T-helper 22 cell (primary cell): ENCODE data around the gene CDK14.

Source experiments
- DNase-seq: peaks from one replicate; pipeline ENCODE4 v3.0.0-alpha.2; 2020; ENCODE audit warnings: low read depth

The CDK14 gene

GRCh38 chr7:90843472-90843871, 247.4 kb downstream of the CDK14 start:
- no peak for DNase-seq

DNA sequence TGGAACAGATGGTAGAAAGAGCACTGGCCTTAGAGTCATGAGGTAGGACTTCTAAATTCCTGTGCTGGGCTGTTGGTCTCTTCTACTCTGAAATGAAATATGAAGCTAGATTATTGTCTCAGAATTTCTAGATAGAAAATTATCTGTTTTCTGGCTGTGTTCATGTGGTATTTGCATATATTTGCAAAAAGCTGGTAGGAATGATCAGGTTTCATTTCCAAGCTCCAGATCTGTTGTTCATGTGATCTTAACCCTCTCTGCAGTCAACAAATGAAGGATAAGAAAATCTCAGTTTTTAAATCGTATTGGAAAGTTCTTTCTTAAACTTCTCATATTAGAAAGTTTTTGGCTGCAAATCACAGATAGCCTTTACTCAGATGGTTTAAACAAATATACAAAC, 248.3 kb downstream of the CDK14 start:
- DNase-seq: no peak

DNA sequence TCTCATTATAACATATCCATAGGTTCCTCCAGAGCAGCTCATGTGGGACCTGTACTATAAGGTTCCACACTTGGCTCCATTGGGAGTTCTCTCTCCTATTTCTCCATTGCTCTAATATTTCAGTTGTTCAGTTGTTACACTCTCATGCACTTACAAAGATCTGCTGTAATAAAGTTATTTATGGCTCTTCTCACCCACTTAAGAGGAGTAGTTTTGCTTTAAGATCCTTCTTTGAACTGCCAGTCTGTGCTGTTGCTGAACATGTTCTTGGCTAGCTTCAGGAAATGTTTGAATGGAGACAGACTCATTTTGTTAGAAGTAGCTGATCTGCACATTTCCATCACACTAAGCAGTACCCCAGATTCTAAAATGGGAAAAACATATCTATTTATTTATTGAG, 250.1 kb downstream of the CDK14 start:
- DNase-seq: no peak

GRCh38 chr7:90850066-90850465, 253.9 kb downstream of the CDK14 start:
- no peak for DNase-seq

- no peak for DNase-seq
Measured at GRCh38 chr7:90850471-90850870, 254.3 kb downstream of the CDK14 start.

DNA sequence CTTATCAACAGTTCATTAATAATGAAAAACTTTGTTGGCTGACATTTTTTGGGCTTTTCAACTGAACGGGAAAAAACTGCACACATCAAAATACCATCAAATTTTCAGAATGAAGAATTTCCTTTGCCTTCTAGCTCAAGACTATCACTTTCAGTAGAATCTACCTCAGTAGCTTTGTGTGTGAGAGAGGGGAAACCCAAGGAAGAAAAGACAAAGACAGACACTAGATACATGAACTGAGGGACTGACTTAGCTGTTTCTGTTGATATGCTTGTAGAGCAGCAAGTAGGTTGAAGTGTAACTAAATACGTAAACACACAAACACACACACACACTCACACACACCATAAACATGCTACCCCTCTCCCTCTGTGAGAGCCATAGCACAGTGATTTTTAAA, 257.1 kb downstream of the CDK14 start:
- no peak for DNase-seq

DNA sequence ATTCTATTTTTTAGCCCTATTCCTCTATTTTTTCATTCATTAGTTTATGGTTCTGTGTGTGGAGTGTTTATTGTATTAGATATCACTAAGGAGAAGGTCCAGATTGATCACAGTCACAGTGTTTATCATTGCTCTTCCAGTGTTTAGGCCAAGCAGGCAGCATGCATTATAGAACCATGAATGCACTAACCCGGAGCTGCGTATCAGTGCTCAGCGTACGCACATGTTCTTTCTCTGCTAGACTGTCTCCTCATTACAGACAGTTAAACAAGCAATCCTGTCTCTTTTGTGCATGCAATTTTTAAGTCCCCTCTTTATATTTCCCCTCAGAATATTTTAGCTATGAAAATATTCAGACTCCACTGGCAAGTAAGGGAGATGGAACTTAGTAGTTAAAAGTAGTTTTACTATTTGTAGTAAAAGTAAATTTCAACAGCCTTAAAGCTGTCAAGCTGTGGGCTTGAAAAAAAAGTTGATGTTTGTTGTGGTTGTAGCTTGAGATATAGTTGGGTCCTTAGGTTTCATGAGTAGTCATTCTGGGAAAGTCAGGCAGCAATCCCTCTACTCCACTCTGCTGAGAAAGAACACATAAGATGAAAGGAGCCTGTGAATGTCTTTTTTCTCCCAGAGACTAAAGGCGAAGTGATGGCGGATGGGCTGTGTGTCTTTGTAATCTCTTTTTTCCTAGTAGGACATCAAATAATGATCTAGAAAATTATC, 260.4 kb downstream of the CDK14 start:
- DNase-seq: no peak

DNA sequence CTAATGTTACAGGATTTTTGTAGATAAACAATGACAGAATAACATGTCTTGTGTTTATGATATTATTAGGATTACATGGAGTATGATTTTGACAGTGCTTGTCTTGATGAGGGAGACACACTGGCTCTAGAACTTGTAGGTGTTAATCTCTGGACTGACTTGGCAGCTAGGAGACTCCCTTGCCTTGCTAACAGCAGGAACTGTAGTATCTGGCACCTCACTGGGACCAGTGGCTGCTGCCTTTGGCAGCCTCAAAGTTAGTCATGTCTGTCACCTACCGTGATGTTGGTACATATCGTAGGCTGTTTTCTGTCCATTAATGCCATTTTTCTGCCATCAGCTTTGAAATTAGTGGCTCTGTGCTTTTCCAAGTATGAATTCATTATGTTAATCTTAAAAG, 261.5 kb downstream of the CDK14 start:
- DNase-seq: no peak

- no peak for DNase-seq
Measured at GRCh38 chr7:90858546-90858945, 262.4 kb downstream of the CDK14 start.

GRCh38 chr7:90859521-90859920, 263.4 kb downstream of the CDK14 start:
- no peak for DNase-seq

DNA sequence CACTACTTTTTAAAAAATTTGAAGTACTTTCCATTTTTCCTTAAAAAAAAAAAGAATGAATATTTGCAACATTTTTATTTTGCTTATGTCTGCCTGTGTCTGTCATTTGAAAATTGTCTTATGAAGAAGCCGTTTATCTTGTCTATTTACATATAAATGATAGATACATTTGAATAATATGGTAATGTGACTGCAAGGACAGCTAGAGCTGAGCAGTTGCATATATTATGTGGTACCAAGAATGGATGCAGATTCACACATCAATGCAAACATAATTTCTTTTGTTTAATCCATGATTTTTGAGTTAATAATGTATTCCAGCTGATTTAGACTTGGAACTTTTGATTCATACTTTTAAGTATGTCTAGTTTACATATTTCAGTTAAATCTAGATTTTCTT, 268.0 kb downstream of the CDK14 start:
- no peak for DNase-seq

DNA sequence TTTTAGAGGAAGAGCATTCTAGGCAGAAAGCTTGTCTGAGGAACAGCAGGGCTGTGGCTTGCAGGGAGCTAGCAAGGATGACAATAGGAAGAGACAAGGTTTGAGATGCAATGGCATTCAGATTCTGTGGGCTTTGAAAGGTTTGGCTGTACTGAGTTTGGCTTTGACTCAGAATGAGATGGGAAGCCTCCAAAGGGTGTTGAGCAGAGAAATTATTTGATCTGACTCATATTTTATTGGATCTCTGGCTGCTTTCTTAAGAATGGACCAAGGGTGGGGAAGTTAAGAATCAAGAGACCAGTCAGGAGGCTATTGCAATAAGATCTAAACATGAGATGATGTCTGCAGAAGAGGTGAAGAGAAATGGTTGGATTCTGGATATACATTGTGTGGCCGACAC, 273.2 kb downstream of the CDK14 start:
- DNase-seq: no peak

- no peak for DNase-seq
Measured at GRCh38 chr7:90876701-90877100, 280.6 kb downstream of the CDK14 start.

DNA sequence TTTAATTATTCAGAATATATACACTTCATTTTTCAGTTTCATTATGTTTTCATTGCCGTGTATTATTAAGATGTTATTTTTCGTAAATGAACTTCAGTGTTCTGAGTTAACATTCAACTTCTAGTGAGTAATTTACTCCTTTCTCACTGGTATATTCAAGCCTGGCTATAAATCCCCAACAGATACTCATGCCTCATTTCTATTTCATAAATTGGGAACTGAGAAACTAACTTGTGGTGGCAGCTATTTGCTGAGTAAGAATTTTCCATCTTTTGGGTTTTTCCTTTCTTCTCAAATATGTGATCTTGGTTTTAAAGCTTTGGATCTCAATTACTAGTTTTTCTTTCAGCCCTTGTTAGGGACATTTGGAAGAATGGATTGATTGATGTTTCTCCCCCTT, 281.1 kb downstream of the CDK14 start:
- no peak for DNase-seq

- DNase-seq: no peak
Measured at GRCh38 chr7:90879924-90880323, 283.8 kb downstream of the CDK14 start.

DNA sequence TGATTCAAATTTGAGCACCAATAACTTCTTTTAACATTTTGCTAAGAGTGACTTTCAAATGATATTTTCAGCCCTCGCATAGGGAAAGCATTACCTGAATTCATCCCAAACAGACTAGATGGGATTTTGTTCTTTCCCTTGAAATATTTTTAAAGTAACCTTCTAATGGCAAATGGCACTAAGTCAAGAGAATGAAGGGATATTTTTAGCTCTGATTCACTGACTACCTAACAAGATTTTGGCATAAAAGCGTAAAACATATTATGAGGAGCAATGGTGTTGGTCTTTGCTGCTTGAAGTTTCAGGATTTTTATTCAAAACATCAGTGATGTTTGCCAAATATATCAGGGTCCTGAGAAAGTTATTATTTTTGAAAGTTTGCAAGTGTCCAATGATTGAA, 290.3 kb downstream of the CDK14 start:
- DNase-seq: no peak

- no peak for DNase-seq
Measured at GRCh38 chr7:90889210-90889609, 293.1 kb downstream of the CDK14 start.

DNA sequence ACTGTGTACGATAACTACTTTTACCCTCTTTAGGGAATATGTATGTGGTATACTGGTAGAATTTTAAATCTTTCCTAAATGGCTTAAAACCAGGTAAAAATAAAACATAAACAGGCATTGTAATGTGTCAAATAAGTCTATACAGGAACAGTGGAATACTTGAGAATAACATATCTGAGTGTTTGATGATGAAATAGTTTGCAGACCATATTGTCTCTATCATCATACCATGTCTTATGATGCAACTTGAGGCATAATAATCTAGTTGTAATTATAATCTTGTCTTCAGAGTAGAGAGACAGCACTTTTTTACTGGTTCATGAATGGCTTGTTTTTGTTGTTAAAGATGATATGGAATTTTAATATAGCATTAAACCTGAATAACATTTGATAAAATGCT, 293.5 kb downstream of the CDK14 start:
- no peak for DNase-seq

DNA sequence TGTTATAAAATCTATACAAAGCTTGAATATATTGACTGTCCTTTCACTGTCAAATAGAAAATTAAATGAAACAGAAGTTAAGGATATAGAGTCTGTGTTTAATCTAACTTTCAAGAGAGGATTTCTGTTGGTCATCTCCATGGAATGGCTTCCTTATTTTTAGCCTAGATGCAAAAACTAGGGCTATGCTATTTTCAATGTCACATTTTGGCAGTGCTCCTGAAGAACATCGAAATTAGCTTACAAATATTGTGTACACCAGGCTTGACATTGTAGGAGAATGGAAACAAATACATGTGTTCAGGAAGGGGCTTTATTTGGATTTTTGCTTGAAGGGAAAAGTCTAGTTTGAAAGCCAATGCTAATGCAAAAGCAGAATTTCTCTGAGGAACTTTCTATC, 295.4 kb downstream of the CDK14 start:
- DNase-seq: no peak

GRCh38 chr7:90892213-90892612, 296.1 kb downstream of the CDK14 start:
- DNase-seq: no peak

DNA sequence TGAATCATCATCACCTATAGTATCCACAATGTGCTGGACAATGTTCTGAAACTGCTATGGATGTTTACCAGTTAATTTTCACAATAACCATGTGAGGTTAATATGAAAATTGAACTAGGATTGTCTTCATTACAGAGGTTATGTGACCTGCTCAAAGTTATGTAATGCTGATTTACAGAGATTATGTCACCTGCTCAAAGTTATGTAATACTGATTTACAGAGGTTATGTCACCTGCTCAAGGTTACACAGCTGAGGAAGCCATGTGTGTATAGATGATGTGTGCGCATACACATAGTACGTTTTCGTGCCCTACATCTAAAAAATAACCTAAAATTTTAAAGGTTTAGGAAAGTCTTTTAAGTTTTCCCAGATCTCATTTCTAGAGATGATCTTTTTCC, 298.0 kb downstream of the CDK14 start:
- DNase-seq: no peak

DNA sequence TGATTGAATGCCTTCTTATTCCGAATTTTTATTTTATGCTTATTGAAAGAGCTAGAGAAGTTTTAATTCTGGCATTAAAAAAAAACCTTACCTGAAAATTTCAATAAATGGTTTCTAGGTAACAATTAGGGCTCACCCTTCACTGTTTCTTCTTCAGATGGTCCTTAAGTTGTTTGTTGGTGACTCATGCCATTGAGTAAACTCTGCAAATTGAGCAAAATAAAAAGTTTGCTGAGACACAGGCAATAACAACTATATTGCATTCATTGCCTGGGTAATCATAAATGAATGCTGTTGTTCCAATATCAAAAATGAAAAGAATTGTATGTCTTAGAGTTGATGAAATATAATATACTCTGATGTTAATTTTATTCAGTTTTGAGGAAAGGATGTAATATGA, 300.3 kb downstream of the CDK14 start:
- no peak for DNase-seq

DNA sequence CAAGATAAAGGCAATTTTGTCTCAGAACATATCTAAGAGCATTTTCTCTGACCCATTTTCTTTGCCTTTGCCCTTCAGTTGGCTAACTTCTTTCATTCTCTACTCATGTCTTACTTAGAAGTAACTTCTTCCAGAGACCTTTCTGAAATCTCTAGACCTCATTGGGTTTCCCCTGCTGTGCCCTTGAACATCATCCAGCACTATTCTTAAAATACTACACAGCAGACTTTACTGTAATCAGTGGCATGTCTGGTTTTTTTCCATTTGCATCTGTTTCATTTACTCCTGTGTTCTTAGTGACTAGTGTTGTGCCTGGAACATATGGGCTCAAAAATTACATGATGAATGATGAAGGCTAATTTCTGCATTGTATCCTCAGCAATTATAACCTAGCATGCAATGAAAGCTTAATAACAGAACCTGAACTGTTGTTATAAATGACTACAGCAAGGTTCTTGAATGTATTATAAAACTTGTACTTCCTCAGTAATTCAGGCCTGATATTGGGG, 301.9 kb downstream of the CDK14 start:
- DNase-seq: no peak

DNA sequence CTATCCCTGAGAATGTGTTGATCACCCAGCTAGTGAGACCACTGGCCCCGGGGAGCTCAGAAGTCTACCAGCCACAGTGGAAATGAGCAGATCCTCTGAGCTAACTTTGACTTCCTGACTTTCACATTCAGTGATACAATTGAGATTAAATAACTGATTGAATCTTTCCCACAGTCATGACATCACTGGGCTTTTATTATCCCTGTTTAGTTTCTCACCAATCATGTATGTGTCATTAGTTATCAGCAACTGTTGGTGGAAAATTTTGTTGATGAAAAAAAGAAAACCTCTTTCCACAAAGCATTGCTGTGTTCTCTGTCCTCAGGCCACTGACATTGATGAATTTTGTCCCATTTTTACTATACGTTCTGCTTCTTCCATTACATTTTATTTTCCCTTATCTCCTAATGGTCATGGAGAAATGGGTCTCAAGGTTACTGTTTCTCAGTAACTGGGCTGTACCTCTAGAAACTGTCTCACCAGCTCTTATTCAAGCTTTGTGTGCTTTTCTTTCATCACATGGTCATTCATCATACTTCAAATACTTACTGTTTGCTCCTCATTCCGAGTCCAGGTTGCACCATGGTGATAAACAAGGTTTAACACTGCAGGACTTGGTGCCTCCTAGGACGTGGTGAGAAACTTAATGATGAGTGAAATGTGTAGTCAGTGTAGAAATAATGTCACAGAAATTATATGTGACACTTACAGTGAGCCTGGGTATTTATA, 304.7 kb downstream of the CDK14 start:
- no peak for DNase-seq
